HG03095 (cell line): Measurements from ENCODE around the gene CCNY.

Source experiments
- ATAC-seq: cut with Tn5 transposase; IDR thresholded peaks from one replicate; pipeline ENCODE4 v1.9.1; 2021; ENCODE audit warnings: moderate library complexity; ENCODE audit not compliant: unreplicated experiment

The CCNY gene

DNA sequence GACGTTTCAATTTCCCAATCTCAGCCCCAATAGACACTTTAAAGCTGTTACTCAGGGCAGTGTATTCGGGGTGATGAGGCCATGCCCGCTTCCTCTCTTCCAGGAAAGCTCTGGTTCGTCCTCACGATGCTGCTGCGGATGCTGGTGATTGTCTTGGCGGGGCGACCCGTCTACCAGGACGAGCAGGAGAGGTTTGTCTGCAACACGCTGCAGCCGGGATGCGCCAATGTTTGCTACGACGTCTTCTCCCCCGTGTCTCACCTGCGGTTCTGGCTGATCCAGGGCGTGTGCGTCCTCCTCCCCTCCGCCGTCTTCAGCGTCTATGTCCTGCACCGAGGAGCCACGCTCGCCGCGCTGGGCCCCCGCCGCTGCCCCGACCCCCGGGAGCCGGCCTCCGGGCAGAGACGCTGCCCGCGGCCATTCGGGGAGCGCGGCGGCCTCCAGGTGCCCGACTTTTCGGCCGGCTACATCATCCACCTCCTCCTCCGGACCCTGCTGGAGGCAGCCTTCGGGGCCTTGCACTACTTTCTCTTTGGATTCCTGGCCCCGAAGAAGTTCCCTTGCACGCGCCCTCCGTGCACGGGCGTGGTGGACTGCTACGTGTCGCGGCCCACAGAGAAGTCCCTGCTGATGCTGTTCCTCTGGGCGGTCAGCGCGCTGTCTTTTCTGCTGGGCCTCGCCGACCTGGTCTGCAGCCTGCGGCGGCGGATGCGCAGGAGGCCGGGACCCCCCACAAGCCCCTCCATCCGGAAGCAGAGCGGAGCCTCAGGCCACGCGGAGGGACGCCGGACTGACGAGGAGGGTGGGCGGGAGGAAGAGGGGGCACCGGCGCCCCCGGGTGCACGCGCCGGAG lies 271.4 kb downstream of the CCNY start:
- ATAC-seq, result no peak

DNA sequence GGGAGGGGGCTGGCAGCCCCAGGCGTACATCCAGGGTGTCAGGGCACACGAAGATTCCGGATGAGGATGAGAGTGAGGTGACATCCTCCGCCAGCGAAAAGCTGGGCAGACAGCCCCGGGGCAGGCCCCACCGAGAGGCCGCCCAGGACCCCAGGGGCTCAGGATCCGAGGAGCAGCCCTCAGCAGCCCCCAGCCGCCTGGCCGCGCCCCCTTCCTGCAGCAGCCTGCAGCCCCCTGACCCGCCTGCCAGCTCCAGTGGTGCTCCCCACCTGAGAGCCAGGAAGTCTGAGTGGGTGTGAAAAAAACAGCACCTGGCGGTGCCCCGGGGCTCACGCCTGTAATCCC lies 272.0 kb downstream of the CCNY start:
- ATAC-seq, result no peak

DNA sequence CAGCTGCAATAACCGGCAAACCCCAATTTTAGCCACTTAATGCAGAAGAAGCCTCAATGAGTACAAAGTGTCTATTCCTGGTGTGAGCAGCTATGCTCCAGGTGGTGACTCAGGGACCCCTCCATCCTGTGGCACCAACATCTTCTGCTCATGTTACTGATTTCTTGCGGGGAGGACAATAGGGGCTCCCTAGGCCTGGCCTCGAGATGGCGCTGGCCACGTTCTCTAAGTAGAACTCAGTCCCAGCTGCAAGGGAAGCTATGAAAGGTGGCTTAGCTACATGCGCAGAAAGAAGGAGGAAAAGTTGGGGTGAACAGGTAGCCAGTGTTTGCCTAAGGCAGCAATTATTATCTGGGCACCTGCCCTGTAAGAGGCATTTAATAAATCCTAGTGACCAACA lies 275.4 kb downstream of the CCNY start:
- no peak for ATAC-seq

DNA sequence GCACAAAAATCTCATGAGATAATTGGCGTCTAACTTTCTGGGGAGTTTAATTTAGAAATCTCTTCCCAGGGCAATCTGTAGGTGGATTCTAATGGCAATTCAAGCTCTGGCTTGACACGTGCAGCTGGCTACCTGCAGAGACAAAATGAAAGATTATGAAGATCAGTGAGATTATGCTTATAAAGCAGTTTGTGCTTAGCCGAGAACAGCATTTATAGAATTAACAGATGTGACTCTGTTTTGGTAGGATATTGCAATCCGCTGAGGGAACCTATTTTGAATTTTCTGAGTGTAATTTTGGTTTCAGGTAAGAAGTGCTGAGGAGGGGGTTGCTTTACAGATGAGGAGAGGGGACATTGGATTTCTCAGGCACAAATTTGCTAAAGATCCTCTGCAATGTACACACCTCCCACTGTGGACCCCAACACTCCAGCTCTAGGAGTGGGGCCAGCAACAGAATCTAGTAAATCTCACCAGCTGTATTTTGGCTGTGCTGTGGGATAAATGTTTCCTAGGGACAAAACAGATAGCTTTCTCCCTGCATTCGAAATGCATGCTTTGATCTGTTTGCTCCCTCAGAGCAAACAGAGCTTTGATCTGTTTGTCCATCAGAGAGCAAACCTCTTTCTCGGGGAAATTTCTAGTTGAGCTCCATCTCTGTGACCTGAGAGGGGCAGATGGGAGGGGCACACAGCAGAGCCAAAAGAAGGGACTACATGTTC lies 276.2 kb downstream of the CCNY start:
- no peak for ATAC-seq

DNA sequence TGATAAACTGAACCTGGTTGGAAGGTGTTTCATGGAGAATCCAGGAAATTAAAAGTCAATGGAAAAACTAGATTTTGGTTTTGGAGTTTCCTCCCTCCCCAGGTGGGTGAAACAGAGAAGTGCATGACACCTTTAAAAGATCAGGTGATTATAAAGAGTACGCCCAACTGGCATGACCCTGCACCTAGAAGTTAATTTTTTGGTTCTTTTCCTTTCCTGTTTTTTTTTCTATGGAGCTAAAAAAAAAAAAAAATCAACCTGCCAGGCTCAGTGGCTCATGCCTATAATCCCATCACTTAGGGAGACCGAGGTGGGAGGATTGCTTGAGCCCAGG lies 276.8 kb downstream of the CCNY start:
- no peak for ATAC-seq

DNA sequence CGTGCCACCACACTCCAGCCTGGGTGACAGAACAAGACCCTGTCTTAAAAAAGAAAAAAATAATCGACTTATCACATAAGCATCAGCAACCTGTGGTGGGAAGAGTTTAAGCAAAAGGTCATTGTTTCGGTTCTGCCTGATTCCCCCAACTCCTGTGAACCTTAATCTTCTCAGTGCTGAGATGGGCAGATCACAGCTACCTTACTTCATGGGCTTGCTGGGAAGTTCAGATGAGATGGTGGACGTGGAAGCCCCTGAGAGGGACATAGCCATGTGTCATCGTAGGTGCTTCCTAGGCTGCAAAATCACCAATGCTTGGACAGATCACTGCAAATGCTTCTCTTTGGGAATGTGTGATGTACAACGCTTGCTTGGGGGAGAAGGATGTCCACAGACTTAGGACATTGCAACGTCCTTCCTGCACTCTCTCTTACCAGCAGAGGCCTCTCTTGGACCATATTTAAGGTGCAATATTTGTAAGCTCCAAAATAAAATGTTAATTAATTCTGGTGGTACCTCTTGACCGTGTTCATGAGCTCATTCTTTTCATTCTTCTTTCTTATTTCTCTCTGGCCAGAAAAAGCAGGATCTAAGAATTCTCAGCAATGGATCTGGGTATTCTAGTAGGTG lies 277.4 kb downstream of the CCNY start:
- no peak for ATAC-seq

DNA sequence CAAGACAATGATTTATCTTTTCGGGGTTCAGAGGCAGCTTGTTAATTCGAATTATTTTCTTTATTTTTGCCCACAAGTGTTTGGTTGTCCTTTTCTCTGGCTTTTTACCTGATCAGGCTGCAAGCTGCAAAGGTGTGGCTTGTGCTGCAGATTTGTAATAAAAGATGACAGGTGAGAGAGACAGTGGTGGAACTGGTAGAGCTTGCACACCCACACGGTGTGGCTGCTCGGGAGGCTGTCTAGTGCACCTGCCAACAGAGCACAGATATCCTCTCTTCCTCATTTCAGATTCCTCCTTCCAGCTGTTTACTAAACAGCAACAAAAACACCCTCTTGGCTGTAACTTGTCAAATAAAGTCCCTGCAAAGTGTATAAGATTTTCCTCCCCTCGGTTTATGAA lies 278.0 kb downstream of the CCNY start:
- ATAC-seq, result no peak
